Measurements from ENCODE around the gene KDELR1.

KDELR1 gene

GRCh38 chr19:48367855-48368254 is 23.5 kb downstream of the KDELR1 start:
- TF ChIP-seq CTCF (IDR thresholded peaks at IDR 0.05): no peak
- DNase-seq: no peak
- H3K27ac ChIP-seq: no peak overlapping the region

GRCh38 chr19:48365602-48366001 is 25.7 kb downstream of the KDELR1 start:
- peaks cover 0 to 11% (median 5%) of the 10 kb centered on the region in 4 donors for H3K4me1 ChIP-seq
- H3K4me3 ChIP-seq: no peak overlapping the region
- no peak overlapping the region for H3K27ac ChIP-seq
- H3K36me3 ChIP-seq: no peaks in the 10 kb centered on the region
- no peak for DNase-seq
- no peaks in the 10 kb centered on the region for H3K9me3 ChIP-seq
- no peak for TF ChIP-seq CTCF (IDR thresholded peaks at IDR 0.05)
- no peaks in the 10 kb centered on the region for H3K27me3 ChIP-seq
- intact Hi-C loops (cut with DNase I; ENCODE audit: low total_unique reads): no loop called here

More at GRCh38 chr19:48367855-48368254, 23.5 kb downstream of the KDELR1 start:
- intact Hi-C loops (cut with DNase I; ENCODE audit: low total_unique reads): no loop called here
- Histone ChIP-seq H3K4me1 (peaks cover 0 to 11% (median 5%) of the 10 kb centered on the region in 4 donors), H3K9me3 (no peaks in the 10 kb centered on the region), H3K36me3 (no peaks in the 10 kb centered on the region), H3K4me3 (no peak overlapping the region), H3K27me3 (no peaks in the 10 kb centered on the region)

GRCh38 chr19:48364598-48365348 is 26.6 kb downstream of the KDELR1 start:
- no peak for DNase-seq
- Histone ChIP-seq H3K4me3 (peak overlapping the region; percentile 63 to 73), H3K27ac (peak overlapping the region; percentile 28 to 30), H3K4me1 (peaks cover 0 to 11% (median 5%) of the 10 kb centered on the region in 4 donors), H3K27me3 (no peaks in the 10 kb centered on the region), H3K9me3 (no peaks in the 10 kb centered on the region), H3K36me3 (peaks cover 0 to 5% (median 3%) of the 10 kb centered on the region in 3 donors)
- intact Hi-C loops (cut with DNase I; ENCODE audit: low total_unique reads): no loop called here
- no peak for TF ChIP-seq CTCF (IDR thresholded peaks at IDR 0.05)

DNA sequence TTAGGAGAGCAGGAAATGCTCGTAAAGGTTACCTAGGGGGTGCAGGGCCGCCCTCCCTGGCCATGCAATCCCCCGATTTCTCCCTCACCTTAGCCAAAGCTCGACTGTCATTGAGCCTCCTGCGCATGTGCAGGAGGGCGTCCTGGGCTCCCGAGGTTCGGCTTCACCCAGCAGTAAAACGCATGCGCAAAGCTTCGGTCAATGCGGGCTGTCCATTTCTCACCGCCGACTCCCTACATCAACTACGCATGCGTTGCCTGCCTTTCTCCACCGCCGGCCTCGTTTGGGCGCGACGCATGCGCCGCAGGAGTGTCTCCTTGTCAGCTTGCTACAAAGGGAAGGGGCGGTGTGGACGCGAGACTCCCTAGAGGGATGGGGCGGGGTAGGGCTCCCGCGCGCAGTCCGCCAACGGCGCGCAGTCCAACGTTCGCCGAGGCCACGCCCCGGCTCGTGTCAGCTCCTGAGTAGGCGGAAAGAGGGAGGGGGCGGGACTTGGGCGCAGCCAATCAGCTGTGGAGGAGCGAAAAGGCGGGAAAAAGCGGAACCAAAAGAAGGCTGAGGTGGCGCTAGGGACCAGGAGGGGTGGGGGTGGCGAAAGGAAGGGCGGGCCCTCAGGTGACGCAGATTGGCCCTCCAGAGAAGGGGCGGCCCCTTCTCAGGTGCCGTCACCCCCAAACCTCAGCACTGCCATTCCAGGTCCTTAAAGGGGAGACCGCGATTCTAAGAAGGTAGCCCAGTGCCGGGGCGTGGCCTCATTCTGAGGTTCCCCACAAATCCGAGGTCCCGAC is 27.3 kb downstream of the KDELR1 start, which contains the start of the genes SYNGR4 and TMEM143:
Gene SYNGR4 (plus strand): TSS at position 558 of the 788 bp plus-strand sequence. CDS start 1,476 bp downstream, outside the sequence.
Gene TMEM143 (minus strand): TSS at position 131 of the 788 bp plus-strand sequence. CDS start 20 bp downstream, at position 111.
- TF ChIP-seq CTCF (IDR thresholded peaks at IDR 0.05): no peak
- no peaks in the 10 kb centered on the region for H3K27me3 ChIP-seq
- intact Hi-C loops (cut with DNase I; ENCODE audit: low total_unique reads): no loop called here
- DNase-seq: peak; percentile 99 to 100
- H3K36me3 ChIP-seq: peaks cover 0 to 10% (median 4%) of the 10 kb centered on the region in 3 donors
- no peaks in the 10 kb centered on the region for H3K9me3 ChIP-seq
- H3K4me1 ChIP-seq: peaks cover 0 to 11% (median 5%) of the 10 kb centered on the region in 4 donors
- peak within 1 kb of the TSS; percentile 63 to 73 for H3K4me3 ChIP-seq
- peak within 1 kb of the TSS; percentile 84 to 96 for H3K27ac ChIP-seq

- Histone ChIP-seq H3K36me3 (peaks cover 0 to 15% (median 4%) of the 10 kb centered on the region in 3 donors), H3K9me3 (no peaks in the 10 kb centered on the region), H3K4me1 (peaks cover 0 to 11% (median 5%) of the 10 kb centered on the region in 4 donors), H3K27ac (peak overlapping the region; percentile 84 to 96), H3K4me3 (peak overlapping the region; percentile 63 to 73), H3K27me3 (no peaks in the 10 kb centered on the region)
- TF ChIP-seq CTCF (IDR thresholded peaks at IDR 0.05): no peak
- DNase-seq: peak in 1 of 2 donors; percentile 37
- intact Hi-C loops (cut with DNase I; ENCODE audit: low total_unique reads): no loop called here
These were observed 27.9 kb downstream of the KDELR1 start for GRCh38 chr19:48363500-48363809.

Measured in tibial artery (tissue), 4 donors.